NCI-H510A (cell line): ENCODE measurements around the gene UBE2G1.
"Not testable (repeated sequence)": the region's sequence is repeated elsewhere in the genome, so short reads cannot be mapped to it uniquely, and the experiment has no call there.

Experiments
- DNase-seq: peaks from one replicate; lab custom pipeline; 2025; lab: John Stamatoyannopoulos, UW

UBE2G1 gene

GRCh38 chr17:4366327-4367063, at the start of gene UBE2G1:
Gene UBE2G1 (minus strand): TSS chr17:4366675. CDS start chr17:4366316, 359 bp downstream.
- peak; percentile 96 for DNase-seq

DNA sequence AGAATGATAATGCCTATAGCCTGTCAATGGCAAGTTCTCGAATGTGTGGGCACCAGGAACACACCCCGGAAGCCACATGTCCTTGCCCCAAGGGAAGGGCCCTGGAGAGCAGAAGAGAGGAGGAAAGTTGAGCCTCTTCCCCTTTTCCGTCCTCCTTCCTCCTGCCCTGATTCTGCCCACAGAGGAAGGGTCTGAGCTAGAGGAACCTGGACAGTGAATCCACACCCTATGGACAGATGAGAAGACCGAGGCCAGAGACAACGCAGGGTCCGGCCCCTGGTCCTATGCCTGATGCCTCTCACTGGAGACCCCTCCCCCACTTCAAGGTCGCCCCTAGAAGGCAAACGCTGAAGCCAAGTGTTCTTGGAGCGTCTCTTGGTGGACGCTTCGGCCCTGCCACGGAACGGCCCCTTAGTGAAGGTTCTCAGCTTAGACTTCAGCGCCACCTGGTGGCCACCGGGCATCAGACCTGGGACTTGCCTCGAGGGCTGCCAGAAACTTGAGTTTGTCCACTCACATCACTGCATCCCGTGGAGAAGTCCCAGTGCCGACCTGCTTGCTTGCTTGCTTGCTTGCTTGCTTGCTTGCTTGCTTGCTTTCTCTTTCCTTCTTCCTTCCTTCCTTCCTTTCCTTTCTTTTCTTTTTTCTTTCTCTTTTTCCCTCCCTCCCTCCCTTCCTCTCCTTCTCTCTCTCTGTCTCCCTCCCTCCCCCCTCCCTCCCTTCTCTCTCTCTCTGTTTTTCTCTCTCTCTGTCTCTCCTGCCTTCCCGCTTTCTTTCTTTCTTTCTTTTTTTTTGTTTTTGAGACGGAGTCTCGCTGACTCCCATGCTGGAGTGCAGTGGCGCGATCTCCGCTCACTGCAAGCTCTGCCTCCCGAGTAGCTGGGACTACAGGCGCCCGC, 46.7 kb upstream of the UBE2G1 start:
- peak; percentile 54 for DNase-seq

GRCh38 chr17:4411201-4411600, 44.7 kb upstream of the UBE2G1 start:
- no peak for DNase-seq

DNA sequence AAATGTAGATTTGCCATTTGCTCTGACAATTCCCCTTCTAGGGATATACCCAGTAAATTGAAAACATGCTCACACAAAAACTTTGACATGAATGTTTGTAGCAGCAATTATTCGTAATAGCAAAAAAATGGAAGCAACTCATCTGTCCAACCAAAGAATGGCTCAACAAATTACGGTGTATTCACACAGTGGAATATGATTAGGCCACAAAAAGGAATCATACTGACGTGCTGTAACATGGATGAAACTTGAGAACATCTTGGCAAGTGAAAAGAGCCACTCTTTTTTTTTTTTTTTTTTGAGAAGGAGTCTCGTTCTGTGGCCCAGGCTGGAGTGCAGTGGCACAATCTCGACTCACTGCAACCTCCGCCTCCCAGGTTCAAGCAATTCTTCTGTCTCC, 43.2 kb upstream of the UBE2G1 start:
- no peak for DNase-seq

GRCh38 chr17:4407851-4408250, 41.4 kb upstream of the UBE2G1 start:
- DNase-seq: no peak

- no peak for DNase-seq
Measured at GRCh38 chr17:4407216-4407615, 40.7 kb upstream of the UBE2G1 start.

DNA sequence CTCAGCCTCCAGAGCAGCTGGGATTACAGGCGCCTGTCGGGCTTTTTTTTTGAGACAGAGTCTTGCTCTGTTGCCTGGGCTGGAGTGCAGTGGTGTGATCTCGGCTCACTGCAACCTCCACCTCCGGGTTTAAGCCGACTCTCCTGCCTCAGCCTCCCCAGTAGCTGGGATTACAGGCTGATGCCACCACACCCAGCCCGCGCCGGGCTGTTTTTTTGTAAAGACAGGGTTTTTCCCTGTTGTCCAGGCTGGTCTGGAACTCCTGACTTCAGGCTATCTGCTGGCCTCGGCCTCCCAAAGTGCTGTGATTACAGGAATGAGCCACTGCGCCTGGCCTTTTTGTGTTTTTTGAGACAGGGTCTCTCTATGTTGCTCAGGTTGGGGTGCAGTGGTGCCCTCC, 39.9 kb upstream of the UBE2G1 start:
- no peak for DNase-seq

- no peak for DNase-seq
Measured at GRCh38 chr17:4405699-4406098, 39.2 kb upstream of the UBE2G1 start.

DNA sequence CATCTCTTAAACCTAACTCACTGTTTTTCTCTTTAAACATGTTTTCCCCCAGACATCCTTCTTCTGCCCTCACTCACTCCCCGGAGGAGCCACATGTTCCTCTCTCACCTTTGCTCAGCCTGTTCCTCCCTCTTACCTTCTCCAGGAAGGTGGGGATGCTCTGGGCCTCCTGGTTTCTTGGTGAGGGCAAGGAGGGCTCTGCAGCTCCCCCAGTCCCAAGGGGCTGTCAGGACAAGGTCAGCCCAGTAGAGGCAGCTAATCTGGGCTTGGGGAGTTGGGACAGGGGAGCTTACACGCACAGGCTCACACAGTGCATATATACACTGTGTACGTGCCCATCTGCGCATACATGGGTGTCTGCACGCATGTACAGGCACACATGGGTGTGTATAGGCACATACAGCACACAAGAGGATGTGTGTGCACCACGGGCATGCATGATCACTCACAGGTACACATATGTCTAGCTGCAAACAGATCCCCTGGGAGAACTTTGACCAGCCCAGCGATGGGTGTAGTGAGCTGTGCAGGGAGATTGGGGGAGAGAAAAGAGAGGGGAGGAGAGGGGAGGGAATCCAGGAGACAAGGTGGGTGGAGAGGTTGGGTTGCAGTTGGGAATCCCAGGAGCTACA, 38.7 kb upstream of the UBE2G1 start:
- no peak for DNase-seq

- DNase-seq: no peak
Measured at GRCh38 chr17:4397840-4398239, 31.4 kb upstream of the UBE2G1 start.

DNA sequence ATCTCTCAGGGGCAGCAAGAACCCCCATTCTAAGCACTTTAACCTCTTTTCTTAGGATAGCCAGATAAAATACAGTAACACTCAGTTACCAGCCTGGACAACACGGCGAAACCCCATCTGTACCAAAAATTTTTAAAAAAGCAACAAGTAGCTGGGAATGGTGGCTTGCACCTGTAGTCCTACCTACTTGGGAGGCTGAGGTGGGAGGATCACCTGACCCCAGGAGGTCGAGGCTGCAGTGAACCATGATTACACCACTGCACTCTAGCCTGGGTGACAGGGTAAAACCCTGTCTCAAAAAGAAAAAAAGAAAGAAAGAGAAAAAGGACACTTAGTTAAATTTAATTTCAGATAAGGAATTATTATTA, 28.6 kb upstream of the UBE2G1 start:
- DNase-seq: no peak

DNA sequence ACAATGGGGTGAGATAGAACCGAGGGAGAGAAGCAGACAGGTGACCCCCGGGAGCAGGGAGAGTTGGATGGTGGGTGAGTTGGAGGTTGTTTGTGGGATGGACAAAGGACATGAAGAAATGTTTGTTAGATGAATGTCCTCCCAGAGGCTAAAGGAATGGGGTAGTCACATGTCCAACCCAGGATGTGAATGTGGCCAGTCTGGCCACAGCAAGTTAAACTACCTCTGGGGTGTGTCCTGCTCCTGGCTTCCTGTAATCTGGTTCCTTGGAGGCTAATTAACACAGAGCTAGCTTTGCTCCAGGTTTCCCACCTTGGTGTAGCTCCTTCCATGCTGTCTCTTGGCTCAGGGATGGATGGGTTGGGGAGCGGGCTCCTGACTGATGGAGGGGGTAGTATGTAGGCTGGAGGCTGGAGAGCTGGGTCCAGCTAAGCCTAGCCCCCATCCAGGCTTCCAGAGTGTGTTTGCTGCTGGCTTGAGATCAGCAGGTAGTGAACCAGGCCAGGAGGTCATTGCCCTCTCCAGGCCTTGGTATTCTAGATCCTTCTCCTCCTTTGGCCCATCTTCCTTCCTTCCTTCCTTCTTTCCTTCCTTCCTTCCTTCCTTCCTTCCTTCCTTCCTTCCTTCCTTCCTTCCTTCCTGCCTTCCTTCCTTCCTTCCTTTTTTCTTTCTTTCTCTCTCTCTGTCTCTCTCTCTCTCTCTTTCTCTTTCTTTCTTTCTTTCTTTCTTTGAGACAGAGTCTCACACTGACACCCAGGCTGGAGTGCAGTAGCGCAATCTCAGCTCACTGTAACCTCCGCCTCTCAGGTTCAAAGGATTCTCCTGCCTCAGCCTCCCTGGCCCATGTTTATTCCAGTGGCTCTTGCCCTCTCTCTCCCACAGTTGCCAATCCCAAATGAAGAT, 28.0 kb upstream of the UBE2G1 start:
- DNase-seq: no peak

GRCh38 chr17:4393806-4394205, 27.3 kb upstream of the UBE2G1 start:
- no peak for DNase-seq

DNA sequence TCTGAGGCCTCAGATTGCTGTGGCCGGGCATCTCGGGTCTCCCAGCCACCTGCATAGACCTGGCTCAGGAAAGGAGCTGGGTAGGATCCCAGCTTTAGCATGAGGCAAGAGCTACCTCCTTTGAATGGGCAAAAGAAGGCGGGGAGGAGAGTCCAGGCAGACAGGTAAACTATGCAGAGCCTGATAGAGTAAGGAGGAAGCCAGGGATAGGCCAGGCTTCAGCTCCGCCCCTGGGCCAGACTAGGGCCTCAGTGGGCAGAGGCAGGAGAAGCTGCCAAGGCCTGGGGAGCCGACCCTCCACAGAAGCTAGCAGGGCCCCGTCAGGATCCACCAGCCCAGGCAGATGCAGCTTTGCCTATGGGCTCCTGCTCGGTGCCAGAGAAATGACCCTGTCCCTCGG, 22.6 kb upstream of the UBE2G1 start:
- DNase-seq: no peak

- DNase-seq: no peak
Measured at GRCh38 chr17:4387137-4387536, 20.7 kb upstream of the UBE2G1 start.

DNA sequence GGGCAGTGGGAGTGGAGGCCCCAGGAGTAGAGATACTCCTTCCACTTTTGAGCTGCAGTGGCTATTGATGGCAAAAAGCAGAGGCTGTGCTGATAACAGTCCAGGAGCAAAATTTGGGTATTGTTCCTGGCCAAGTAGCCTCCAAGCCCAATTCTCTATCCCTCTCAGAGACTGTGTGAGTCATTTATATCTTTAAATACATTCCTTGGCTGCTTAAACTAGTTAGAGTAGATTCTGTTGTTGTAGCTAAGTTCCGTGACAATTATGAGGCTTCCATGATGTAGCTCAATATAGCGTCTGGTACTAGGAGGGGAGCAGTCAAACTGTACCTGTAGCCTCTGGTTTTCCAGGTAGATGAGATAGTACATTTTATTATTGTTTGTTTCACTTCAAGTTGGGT, 19.9 kb upstream of the UBE2G1 start:
- no peak for DNase-seq

DNA sequence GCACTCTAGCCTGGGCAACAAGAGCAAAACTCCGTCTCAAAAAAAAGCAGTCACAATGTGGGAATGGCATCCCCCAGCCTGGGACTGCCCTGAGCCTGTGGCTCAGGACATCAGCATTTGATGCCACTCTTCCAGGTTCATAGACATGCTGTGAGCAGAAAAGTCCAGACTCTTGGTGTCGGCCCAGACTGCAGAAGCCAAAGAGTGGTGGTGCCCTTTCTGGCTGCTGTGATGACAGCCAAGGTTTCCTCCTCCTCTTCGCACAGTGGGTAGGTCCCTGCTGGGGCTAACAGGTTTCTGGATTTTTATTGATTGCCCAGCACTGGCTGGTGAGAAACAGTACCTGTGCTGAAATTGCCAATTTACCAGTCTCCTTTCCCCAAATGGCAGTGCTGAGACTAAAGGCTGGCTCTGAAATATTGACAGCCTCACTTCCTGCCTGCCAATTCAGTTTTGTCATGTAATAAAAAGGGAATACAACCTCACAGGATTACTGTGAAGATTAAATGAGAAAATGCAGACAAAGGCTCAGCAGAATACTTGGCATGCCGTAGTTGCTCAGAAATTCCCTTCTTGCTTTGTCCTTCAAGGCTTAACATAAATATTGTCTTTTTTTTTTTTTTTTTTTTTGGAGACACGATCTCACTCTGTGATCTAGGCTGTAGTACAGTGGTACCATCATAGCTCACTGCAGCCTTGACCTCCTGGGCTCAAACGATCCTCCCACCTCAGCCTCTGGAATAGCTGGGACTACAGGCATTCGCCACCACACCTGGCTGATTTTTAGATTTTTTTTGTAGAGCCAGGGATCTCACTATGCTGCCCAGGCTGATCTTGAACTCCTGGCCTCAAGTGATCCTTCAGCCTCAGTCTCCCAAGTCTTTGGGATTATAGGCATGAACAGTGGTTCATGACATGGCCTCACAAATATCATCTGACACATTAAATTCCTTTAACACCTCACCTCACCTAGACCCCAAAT, 15.5 kb upstream of the UBE2G1 start:
- no peak for DNase-seq

DNA sequence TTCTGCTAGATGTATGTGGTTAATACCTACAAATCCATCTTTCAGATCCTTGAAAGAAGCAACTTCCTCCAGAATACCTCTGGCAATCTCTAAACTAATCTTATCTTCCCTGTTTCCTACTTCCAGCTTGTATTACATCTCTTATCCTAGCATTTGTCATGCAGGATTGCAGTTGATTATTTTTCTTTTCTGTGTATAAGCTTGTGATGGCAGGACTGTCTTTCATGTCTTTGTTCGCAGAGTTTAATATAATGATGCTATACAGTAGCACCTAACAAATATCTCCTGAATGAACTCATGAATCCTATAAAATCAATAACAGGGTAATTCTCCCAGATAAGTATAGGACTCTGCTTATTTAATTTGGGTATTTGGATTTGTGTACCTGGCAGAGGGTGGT, 12.2 kb upstream of the UBE2G1 start:
- no peak for DNase-seq

GRCh38 chr17:4377247-4377646, 10.8 kb upstream of the UBE2G1 start:
- not testable (repeated sequence) for DNase-seq

GRCh38 chr17:4375796-4376440, 9.4 kb upstream of the UBE2G1 start:
- not testable (repeated sequence) for DNase-seq
